Left kidney (tissue), 2 donors: ENCODE data around the gene GAB2. TPM values are rescaled to one million over a fixed set of nuclear protein-coding genes. Genes with fewer than 3 reads are reported as not detected.
A peak's percentile ranks its signal among the peaks of the same experiment; 100 is the strongest.
"Not testable (repeated sequence)": the region's sequence is repeated elsewhere in the genome, so short reads cannot be mapped to it uniquely, and the experiment has no call there.

Experiments
- DNase-seq: peaks from one replicate; pipeline ENCODE4 v3.0.0-alpha.2; 2013
- polyA plus RNA-seq: library from polyadenylated mRNA; unstranded; fragments of 120-200 nt; gene quantifications from one replicate; pipeline ENCODE4 v1.2.1, GENCODE V29; 2013; ENCODE audit not compliant: insufficient read length

Gene GAB2
- polyA plus RNA-seq, 1 donor = 17.5 TPM

DNA sequence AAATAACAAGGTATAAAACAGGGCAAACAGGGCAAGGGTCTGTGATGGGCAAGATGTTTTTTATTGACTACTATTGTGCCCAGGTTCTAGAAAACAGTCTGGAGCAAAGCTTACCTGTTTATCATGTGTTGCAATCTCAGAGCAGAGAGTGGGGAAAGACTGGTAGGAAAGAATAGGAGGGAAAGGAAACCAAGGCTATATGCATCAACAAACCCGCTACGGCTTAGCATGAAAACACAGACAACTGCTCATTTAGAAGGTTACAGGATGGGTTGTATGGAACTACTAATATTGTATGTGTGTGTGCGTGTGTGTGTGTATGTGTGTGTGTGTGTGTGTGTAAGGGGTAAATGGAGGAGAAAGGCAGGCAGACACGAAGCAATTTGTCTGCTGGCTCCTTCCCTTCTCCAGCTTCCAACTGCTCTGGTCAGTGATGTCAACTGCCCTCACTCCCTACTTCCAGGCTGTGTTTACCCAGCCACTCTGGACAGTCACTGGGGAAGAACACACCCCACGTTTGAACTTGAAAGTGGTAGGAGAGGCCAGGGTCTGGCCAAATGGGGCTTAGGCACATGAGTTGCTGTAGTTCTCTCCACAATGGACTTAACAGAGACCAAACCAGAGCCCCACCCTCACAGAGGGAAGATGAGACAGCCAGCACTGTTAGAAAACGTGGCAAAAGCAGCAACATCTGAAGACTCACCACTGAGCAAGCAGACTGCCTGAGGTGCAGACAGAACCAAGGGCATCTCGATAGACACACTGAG, 47.0 kb downstream of the GAB2 start:
- DNase-seq = no peak

GRCh38 chr11:78365381-78365792, 52.2 kb downstream of the GAB2 start:
- no peak for DNase-seq

- DNase-seq = no peak
Measured at GRCh38 chr11:78364128-78364751, 53.4 kb downstream of the GAB2 start.

- no peak for DNase-seq
Measured at GRCh38 chr11:78363024-78363619, 54.5 kb downstream of the GAB2 start.

- no peak for DNase-seq
Measured at GRCh38 chr11:78361228-78361627, 56.4 kb downstream of the GAB2 start.

DNA sequence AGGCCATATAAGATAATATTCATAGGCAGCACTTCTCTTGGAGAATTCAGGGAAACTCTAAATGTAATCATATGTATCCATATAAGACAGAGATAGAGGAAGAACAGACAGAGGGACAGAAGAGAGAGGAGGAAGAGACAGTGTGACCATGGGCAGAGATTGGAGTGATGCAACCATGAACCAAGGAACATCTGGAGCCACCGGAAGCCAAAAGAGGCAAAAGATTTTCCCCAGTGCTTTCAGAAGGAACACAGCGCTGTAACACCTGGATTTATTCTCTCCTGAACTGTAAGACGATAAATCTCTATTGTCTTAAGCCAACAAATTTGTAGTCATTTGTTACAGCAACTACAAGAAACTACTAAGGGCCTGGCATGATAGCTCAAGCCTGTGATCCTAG, 57.7 kb downstream of the GAB2 start:
- no peak for DNase-seq

DNA sequence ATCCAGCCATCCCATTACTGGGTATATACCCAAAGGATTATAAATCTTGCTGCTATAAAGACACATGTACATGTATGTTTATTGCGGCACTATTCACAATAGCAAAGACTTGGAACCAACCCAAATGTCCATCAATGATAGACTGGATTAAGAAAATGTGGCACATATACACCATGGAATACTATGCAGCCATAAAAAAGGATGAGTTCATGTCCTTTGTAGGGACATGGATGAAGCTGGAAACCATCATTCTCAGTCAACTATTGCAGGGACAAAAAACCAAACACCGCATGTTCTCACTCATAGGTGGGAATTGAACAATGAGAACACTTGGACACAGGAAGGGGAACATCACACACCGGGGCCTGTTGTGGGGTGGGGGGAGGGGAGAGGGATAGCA, 59.7 kb downstream of the GAB2 start:
- not testable (repeated sequence) for DNase-seq

DNA sequence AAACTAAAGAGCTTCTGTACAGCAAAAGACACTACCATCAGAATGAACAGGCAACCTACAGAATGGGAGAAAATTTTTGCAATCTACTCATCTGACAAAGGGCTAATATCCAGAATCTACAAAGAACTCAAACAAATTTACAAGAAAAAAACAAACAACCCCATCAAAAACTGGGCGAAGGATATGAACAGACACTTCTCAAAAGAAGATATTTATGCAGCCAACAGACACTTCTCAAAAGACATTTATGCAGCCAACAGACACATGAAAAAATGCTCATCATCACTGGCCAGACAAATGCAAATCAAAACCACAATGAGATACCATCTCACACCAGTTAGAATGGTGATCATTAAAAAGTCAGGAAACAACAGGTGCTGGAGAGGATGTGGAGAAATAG, 60.2 kb downstream of the GAB2 start:
- DNase-seq = not testable (repeated sequence)

DNA sequence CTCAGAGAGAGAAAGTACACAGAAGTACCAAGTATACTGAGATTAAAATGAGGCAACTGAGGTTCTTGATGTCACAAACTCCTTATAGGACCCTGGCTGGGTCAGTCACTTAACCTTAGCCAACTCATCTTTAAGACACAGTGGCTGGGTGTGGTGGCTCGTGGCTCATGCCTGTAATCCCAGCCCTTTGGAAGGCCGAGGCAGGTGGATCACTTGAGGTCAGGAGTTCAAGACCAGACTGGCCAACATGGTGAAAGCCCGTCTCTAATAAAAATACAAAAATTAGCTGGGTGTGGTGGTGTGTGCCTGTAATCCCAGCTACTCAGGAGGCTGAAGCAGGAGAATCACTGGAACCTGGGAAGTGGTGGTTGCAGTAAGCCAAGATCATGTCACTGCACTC, 61.9 kb downstream of the GAB2 start:
- DNase-seq = not testable (repeated sequence)

DNA sequence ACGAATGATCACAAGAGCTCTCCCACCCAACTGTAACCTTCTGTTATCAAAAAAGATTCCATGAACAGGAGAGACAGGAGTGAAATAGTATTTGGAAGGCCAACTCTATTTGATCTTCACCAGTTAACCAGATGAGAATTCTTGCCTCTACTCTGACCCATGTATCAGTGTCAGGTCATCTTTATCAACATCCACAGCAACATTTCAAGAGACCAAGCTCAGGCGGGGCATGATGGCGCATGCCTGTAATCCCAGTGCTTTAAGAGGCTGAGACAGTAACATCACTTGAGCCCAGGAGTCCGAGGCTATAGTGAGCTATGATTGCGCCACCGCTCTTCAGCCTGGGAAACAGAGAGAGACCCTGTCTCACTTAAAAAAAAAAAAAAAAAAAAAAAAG, 62.3 kb downstream of the GAB2 start:
- no peak for DNase-seq

- no peak for DNase-seq
Measured at GRCh38 chr11:78354408-78355308, 63.0 kb downstream of the GAB2 start.

- no peak for DNase-seq
Measured at GRCh38 chr11:78351979-78352841, 65.4 kb downstream of the GAB2 start.

DNA sequence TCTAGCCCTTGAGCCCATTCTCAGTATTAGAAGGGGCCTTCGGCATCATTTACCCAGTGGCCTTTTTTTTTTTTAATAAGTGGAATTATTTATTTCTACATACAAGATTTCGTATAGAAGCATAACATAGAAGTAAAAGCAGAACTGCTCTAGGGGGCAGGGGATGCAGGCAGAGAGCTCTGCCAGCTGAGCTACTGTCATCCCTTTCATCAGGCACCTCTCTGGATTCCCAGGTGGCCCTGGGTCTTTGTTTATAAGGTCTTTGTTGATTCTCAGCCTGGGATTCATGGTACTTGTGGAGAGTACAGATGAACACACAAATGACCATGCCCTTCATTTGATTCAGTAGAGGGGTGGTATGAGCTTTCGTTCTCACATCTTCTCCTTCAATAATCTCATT, 66.4 kb downstream of the GAB2 start:
- no peak for DNase-seq

DNA sequence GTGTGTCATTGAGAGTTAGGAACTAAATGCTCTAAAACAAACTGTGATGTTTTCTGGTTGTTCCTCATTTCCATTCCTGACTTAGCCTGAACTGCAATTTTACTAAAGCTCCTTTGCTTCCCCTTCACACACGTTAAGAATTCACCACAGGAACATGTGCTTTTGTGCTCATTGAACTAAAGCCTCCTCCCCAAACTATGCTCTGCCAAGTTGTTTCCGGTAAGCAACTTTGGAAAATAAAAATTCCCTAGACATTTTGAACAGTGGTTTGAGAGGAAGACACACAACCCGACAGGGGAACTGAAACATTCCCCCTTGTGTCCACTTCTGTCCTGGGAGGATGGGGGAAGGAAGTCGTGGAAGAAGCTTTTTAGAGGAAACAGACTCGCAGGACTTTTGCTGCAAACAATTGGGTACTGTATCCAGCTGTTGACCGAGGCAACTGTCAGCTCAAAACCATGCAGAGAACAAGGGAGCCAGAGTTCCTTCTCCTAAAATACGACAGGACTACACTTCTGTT, 66.9 kb downstream of the GAB2 start:
- DNase-seq = peak; percentile 41

- peak; percentile 59 for DNase-seq
Measured at GRCh38 chr11:78350091-78350645, 67.5 kb downstream of the GAB2 start.

GRCh38 chr11:78349624-78350023, 68.0 kb downstream of the GAB2 start:
- no peak for DNase-seq

DNA sequence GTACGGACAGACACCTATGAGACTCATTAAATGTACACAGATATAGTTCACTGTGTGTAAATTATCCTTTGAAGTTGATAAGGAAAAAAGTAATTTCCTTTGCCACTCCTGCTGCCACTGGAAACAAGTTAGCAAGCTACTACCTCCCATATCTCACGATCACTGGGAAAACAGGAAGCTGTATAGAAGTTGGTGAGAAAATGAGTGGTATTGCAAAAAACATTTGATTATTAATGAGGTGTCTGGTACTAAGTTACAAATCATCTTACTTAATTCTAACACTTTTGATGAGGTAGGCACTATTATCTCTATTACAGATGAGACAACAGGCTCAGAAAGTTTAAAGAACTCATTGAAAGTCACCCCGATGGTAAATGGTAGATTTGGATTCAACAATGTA, 68.5 kb downstream of the GAB2 start:
- DNase-seq = no peak

DNA sequence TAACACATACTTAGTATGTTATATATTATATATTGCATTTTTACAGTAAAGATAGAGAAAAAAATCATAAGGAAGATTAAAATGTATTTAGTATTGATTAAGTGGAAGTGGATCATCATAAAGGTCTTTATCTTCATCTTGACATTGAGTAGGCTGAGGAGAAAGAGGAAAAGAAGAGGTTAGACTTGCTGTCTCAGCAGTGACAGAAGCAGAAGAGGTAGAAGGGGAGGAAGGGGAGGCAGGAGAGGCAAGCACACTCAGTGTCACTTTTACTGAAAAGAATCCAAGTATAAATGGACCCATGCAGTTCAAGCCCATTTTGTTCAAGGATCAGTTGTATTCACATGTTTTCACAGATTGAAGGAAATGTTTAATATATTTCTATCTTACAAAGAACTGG, 69.7 kb downstream of the GAB2 start:
- DNase-seq = no peak

- no peak for DNase-seq
Measured at GRCh38 chr11:78346799-78347198, 70.8 kb downstream of the GAB2 start.

- no peak for DNase-seq
Measured at GRCh38 chr11:78345450-78345849, 72.2 kb downstream of the GAB2 start.

DNA sequence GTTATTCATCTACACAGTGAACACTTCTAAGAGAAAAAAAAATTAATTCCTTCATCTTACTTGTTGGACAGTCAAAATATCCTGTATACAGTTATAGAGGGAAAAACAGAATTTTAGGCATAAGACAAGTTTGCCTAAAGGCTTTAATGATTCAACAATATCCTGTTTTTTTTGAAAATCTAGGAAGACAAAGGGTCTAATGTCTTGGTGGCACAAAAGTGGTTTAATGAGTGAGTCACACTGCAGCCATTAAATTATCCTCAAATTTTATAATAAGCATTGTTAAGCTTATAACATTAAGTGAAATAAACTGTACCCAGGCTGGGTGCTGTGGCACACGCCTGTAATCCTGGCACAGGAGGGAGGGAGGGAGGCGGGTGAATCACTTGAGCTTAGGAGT, 72.9 kb downstream of the GAB2 start:
- no peak for DNase-seq
